HG03280 (cell line): Measurements from ENCODE around the gene KHDRBS1.
"Not testable (repeated sequence)": the region's sequence is repeated elsewhere in the genome, so short reads cannot be mapped to it uniquely, and the experiment has no call there.

Experiments used
- ATAC-seq: cut with Tn5 transposase; IDR thresholded peaks from one replicate; pipeline ENCODE4 v1.9.1; 2021; ENCODE audit warnings: mild to moderate bottlenecking, moderate library complexity; ENCODE audit not compliant: unreplicated experiment

KHDRBS1 gene

GRCh38 chr1:32012709-32013385, 821 bp upstream of the KHDRBS1 start:
- ATAC-seq, result no peak

- ATAC-seq, result peak; percentile 31
Measured at GRCh38 chr1:32014199-32014947, 705 bp downstream of the KHDRBS1 start.

GRCh38 chr1:32014948-32015273, 1.2 kb downstream of the KHDRBS1 start:
- no peak for ATAC-seq

GRCh38 chr1:32020339-32020738, 6.7 kb downstream of the KHDRBS1 start:
- no peak for ATAC-seq

- not testable (repeated sequence) for ATAC-seq
Measured at GRCh38 chr1:32021574-32022018, 7.9 kb downstream of the KHDRBS1 start.

GRCh38 chr1:32023351-32023750, 9.7 kb downstream of the KHDRBS1 start:
- no peak for ATAC-seq

GRCh38 chr1:32025515-32025914, 11.8 kb downstream of the KHDRBS1 start:
- ATAC-seq, result no peak

GRCh38 chr1:32028746-32029145, 15.1 kb downstream of the KHDRBS1 start:
- no peak for ATAC-seq

GRCh38 chr1:32031578-32032274, 18.1 kb downstream of the KHDRBS1 start:
- no peak for ATAC-seq

- ATAC-seq, result no peak
Measured at GRCh38 chr1:32032275-32032615, 18.6 kb downstream of the KHDRBS1 start.

GRCh38 chr1:32035119-32035518, 21.5 kb downstream of the KHDRBS1 start:
- no peak for ATAC-seq

- ATAC-seq, result no peak
Measured at GRCh38 chr1:32040711-32041110, 27.0 kb downstream of the KHDRBS1 start.

GRCh38 chr1:32042330-32042729, 28.7 kb downstream of the KHDRBS1 start:
- ATAC-seq, result no peak

GRCh38 chr1:32044234-32044633, 30.6 kb downstream of the KHDRBS1 start:
- ATAC-seq, result no peak

GRCh38 chr1:32045772-32046171, 32.1 kb downstream of the KHDRBS1 start:
- ATAC-seq, result no peak

GRCh38 chr1:32047701-32048100, 34.0 kb downstream of the KHDRBS1 start:
- no peak for ATAC-seq

- ATAC-seq, result no peak
Measured at GRCh38 chr1:32048440-32048839, 34.8 kb downstream of the KHDRBS1 start.

GRCh38 chr1:32051706-32052105, 38.0 kb downstream of the KHDRBS1 start:
- ATAC-seq, result no peak

- ATAC-seq, result no peak
Measured at GRCh38 chr1:32052887-32053286, 39.2 kb downstream of the KHDRBS1 start.

GRCh38 chr1:32055416-32055815, 41.7 kb downstream of the KHDRBS1 start:
- no peak for ATAC-seq

GRCh38 chr1:32056598-32056997, 42.9 kb downstream of the KHDRBS1 start:
- no peak for ATAC-seq

- ATAC-seq, result no peak
Measured at GRCh38 chr1:32060914-32061313, 47.2 kb downstream of the KHDRBS1 start.
